ENCODE measurements around the gene TMEM179B. TPM values are rescaled to one million over a fixed set of nuclear protein-coding genes. Genes with fewer than 3 reads are reported as not detected.

TMEM179B gene
- total and polyA plus RNA-seq, 9 of the 15 experiments (the other 6 are each of a cell fraction or from before 2014, with no cell fraction given): 27.7 to 105 (median 37.0) TPM

- no peak for TF ChIP-seq ETS1 (conservative IDR thresholded peaks at IDR 0.05; ENCODE audit: control insufficient read depth, low read depth, low read length)
- no peak for TF ChIP-seq ZNF507 (tag; conservative IDR thresholded peaks at IDR 0.05)
- TF ChIP-seq FOXA1 (IDR thresholded peaks at IDR 0.05; ENCODE audit: borderline replicate concordance): no peak
- TF ChIP-seq MXI1 (IDR thresholded peaks at IDR 0.05; ENCODE audit: low read depth, low read length): no peak
- 0 out of 2 replicates have a peak, but pooled peaks have one; percentile 19 for TF ChIP-seq ETV1 (tag; conservative IDR thresholded peaks at IDR 0.05; ENCODE audit: low read depth)
- TF ChIP-seq KAT2B (IDR thresholded peaks at IDR 0.05; ENCODE audit: low read depth, low read length): no peak
- peak; percentile 53 for TF ChIP-seq RBBP5 (IDR thresholded peaks at IDR 0.05; ENCODE audit: borderline replicate concordance, insufficient read depth, low read length, poor library complexity, severe bottlenecking)
- 0 out of 2 replicates have a peak, but pooled peaks have one; percentile 66 for TF ChIP-seq ZBTB43 (CRISPR knock-in tag; IDR thresholded peaks at IDR 0.05)
- no peak for TF ChIP-seq CEBPG (CRISPR knock-in tag; IDR thresholded peaks at IDR 0.05)
- no peak for TF ChIP-seq CEBPG (tag; conservative IDR thresholded peaks at IDR 0.05 in 1 of 2, IDR thresholded peaks at IDR 0.05 in 1 of 2)
- TF ChIP-seq MYBL2 (IDR thresholded peaks at IDR 0.05; ENCODE audit: low read depth): no peak
- TF ChIP-seq MYBL2 (CRISPR knock-in tag; IDR thresholded peaks at IDR 0.05; ENCODE audit: borderline replicate concordance): no peak
- TF ChIP-seq ZZZ3 (IDR thresholded peaks at IDR 0.05): 0 out of 2 replicates have a peak, but pooled peaks have one; percentile 43
- TF ChIP-seq ZNF3 (CRISPR knock-in tag; IDR thresholded peaks at IDR 0.05): no peak
- TF ChIP-seq NFXL1 (CRISPR knock-in tag; IDR thresholded peaks at IDR 0.05): no peak
- TF ChIP-seq ZNF764 (CRISPR knock-in tag; IDR thresholded peaks at IDR 0.05; ENCODE audit: low read depth): no peak
- TF ChIP-seq XRCC4 (IDR thresholded peaks at IDR 0.05; ENCODE audit: extremely low read depth, insufficient read depth, insufficient read length): no peak
- no peak for TF ChIP-seq E2F3 (CRISPR knock-in tag; IDR thresholded peaks at IDR 0.05)
- no peak for TF ChIP-seq PHB (CRISPR knock-in tag; IDR thresholded peaks at IDR 0.05)
- no peak for TF ChIP-seq SIN3B (IDR thresholded peaks at IDR 0.05; ENCODE audit: low read depth)
- no peak for TF ChIP-seq HEY1 (CRISPR knock-in tag; IDR thresholded peaks at IDR 0.05; ENCODE audit: borderline replicate concordance)
- TF ChIP-seq COPS2 (conservative IDR thresholded peaks at IDR 0.05): no peak
- 0 out of 4 replicates have a peak, but pooled peaks of 1 of the 2 experiments have one; percentile 6 for TF ChIP-seq ARNT (IDR thresholded peaks at IDR 0.05)
- TF ChIP-seq RNF2 (IDR thresholded peaks at IDR 0.05): no peak
- TF ChIP-seq GATA2 (CRISPR knock-in tag; IDR thresholded peaks at IDR 0.05): no peak
- TF ChIP-seq EZH2 (IDR thresholded peaks at IDR 0.05; ENCODE audit: borderline replicate concordance, low read depth, low read length): no peak
- TF ChIP-seq TSC22D4 (tag; IDR thresholded peaks at IDR 0.05): no peak
- no peak for TF ChIP-seq ZNF274 (IDR thresholded peaks at IDR 0.05; ENCODE audit: borderline replicate concordance, low read depth, low read length)
These were observed 44.5 kb downstream of the TMEM179B start, which contains the start of gene STX5 (continued) for GRCh38 chr11:62831520-62832335.
